Keratinocyte (primary cell): ENCODE data around the gene LRRC73. TPM values are rescaled to one million over a fixed set of nuclear protein-coding genes. Genes with fewer than 3 reads are reported as not detected.

Experiments used
- DNase-seq: peaks from one replicate; pipeline ENCODE4 v3.0.0-alpha.2; 2011; ENCODE audit warnings: low read depth, missing footprints, low spot score
- FAIRE-seq: peaks from 2 replicates; lab custom pipeline; 2011; peaks lifted over from hg19 to GRCh38; lab: Jason Lieb, UNC
- H2AFZ ChIP-seq: 2 replicates; pipeline ENCODE4 v1.6.0; 2012; ENCODE audit warnings: low read length, control low read depth, inconsistent platforms; ENCODE audit not compliant: control insufficient read depth
- H3K27ac ChIP-seq: 2 replicates; pipeline ENCODE4 v1.5.1; 2011; ENCODE audit warnings: low read length; ENCODE audit not compliant: control insufficient read depth, insufficient read depth
- H3K27me3 ChIP-seq: 3 replicates; pipeline ENCODE4 v1.6.0; 2011; ENCODE audit warnings: low read length; ENCODE audit not compliant: control insufficient read depth, insufficient read depth; ENCODE audit errors: extremely low read depth
- H3K36me3 ChIP-seq, 2 experiments: 2 replicates in 1 of 2; 3 replicates in 1 of 2; pipeline ENCODE4 v1.5.1; 2011; ENCODE audit warnings: low read length in 2 of 2, mild to moderate bottlenecking in 1 of 2; ENCODE audit not compliant: control insufficient read depth in 2 of 2, insufficient read depth in 2 of 2; ENCODE audit errors: extremely low read depth in 1 of 2
- H3K4me1 ChIP-seq: 3 replicates; pipeline ENCODE4 v1.5.1; 2011; ENCODE audit warnings: low read length; ENCODE audit not compliant: control insufficient read depth, insufficient read depth; ENCODE audit errors: extremely low read depth
- H3K4me2 ChIP-seq: 3 replicates; pipeline ENCODE4 v1.6.0; 2011; ENCODE audit warnings: low read depth, low read length; ENCODE audit not compliant: control insufficient read depth, insufficient read depth; ENCODE audit errors: extremely low read depth
- H3K4me3 ChIP-seq, 3 experiments: fragments of 200-600 bp in 1 of 3; sonication (generic) in 1 of 3; 2 replicates in 2 of 3; 3 replicates in 1 of 3; pipeline ENCODE4 v1.5.1; 2011 to 2016; ENCODE audit warnings: low read length in 3 of 3, mild to moderate bottlenecking in 3 of 3, control low read depth in 2 of 3, inconsistent platforms in 1 of 3, low read depth in 1 of 3, mixed read lengths in 1 of 3, mixed run types in 1 of 3, moderate library complexity in 1 of 3; ENCODE audit not compliant: control insufficient read depth in 2 of 3, insufficient read depth in 2 of 3; ENCODE audit errors: extremely low read depth in 1 of 3
- H3K79me2 ChIP-seq: 2 replicates; pipeline ENCODE4 v1.6.0; 2012; ENCODE audit warnings: low read length; ENCODE audit not compliant: control insufficient read depth, insufficient read depth
- H3K9ac ChIP-seq: 3 replicates; pipeline ENCODE4 v1.6.0; 2011; ENCODE audit warnings: low read length; ENCODE audit not compliant: control insufficient read depth, insufficient read depth; ENCODE audit errors: extremely low read depth
- H3K9me1 ChIP-seq: 3 replicates; pipeline ENCODE4 v1.6.0; 2011; ENCODE audit warnings: low read length; ENCODE audit not compliant: control insufficient read depth, insufficient read depth; ENCODE audit errors: extremely low read depth
- H3K9me3 ChIP-seq: 2 replicates; pipeline ENCODE4 v1.5.1; 2012; ENCODE audit warnings: low read depth, low read length; ENCODE audit not compliant: control insufficient read depth
- H4K20me1 ChIP-seq: 3 replicates; pipeline ENCODE4 v1.6.0; 2011; ENCODE audit warnings: low read length; ENCODE audit not compliant: control insufficient read depth, insufficient read depth; ENCODE audit errors: extremely low read depth
- EZH2 ChIP-seq: IDR thresholded peaks from one replicate; pipeline ENCODE4 v1.6.1; 2012; ENCODE audit warnings: inconsistent platforms, mild to moderate bottlenecking, low read length, moderate library complexity
- dilution Hi-C: fragments of 300-500 bp; cut with MboI; formaldehyde crosslinking; loops from one replicate; pipeline ENCODE4 v1.7.0; 2020; ENCODE audit warnings: low sequenced_read_pairs; ENCODE audit not compliant: extremely low pct_ligation_motif_present
- polyA plus RNA-seq, 5 experiments: library from polyadenylated mRNA; depleted of rRNA in 3 of 5; stranded (reverse) in 3 of 5; stranded (forward) in 1 of 5; unstranded in 1 of 5; fragments of >200 nt; gene quantifications; 1 replicate in 1 of 5; 2 replicates in 3 of 5; 3 replicates in 1 of 5; pipeline versions ENCODE4 v1.2.1 to v1.2.3, GENCODE V29; 2011 to 2012; ENCODE audit warnings: missing spikeins in 2 of 5, low read depth in 1 of 5, low replicate concordance in 1 of 5
- TF ChIP-seq, protein P1 (sequence below), 3 experiments: IDR thresholded peaks in 1 of 3; conservative IDR thresholded peaks in 1 of 3; optimal IDR thresholded peaks in 1 of 3; 2 replicates in 2 of 3; 3 replicates in 1 of 3; pipeline versions ENCODE3 to v1.5.1; 2011; ENCODE audit warnings: low read length in 3 of 3, mild to moderate bottlenecking in 3 of 3, moderate library complexity in 2 of 3, control low read depth in 1 of 3, inconsistent platforms in 1 of 3; ENCODE audit not compliant: insufficient read depth in 2 of 3; ENCODE audit errors: extremely low read depth in 1 of 3

LRRC73 gene
- polyA plus RNA-seq, 1 donor (not counting 4 experiments of a cell fraction or from before 2014, with no cell fraction given) = 0.16 TPM

DNA sequence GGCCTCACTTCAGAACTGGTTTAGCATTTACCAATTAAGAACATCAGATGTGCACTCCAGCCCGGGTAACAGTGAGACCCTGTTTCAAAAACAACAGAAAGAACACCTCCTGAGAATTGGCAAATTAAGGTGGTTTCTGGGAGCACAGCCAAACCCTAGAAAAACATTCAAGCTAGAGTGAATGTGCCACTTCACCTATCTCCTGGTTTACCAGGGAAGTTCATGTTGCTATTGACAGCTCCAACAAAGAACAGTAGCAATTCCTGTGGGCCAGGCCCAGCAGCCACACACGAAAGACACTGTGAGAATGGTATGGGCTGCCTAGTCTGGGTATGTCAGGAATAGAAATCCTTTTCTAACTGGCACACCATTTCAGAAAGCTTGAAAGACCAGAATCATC, 11.7 kb upstream of the LRRC73 start:
- no peak overlapping the region for H3K4me3 ChIP-seq
- FAIRE-seq (no peak), DNase-seq (no peak)
- H3K9ac ChIP-seq = no peak overlapping the region
- peaks cover 20% of the 10 kb centered on the region for H3K4me1 ChIP-seq
- dilution Hi-C loops = no loop called here
- no peak for TF ChIP-seq EZH2
- TF ChIP-seq, protein P1, sequence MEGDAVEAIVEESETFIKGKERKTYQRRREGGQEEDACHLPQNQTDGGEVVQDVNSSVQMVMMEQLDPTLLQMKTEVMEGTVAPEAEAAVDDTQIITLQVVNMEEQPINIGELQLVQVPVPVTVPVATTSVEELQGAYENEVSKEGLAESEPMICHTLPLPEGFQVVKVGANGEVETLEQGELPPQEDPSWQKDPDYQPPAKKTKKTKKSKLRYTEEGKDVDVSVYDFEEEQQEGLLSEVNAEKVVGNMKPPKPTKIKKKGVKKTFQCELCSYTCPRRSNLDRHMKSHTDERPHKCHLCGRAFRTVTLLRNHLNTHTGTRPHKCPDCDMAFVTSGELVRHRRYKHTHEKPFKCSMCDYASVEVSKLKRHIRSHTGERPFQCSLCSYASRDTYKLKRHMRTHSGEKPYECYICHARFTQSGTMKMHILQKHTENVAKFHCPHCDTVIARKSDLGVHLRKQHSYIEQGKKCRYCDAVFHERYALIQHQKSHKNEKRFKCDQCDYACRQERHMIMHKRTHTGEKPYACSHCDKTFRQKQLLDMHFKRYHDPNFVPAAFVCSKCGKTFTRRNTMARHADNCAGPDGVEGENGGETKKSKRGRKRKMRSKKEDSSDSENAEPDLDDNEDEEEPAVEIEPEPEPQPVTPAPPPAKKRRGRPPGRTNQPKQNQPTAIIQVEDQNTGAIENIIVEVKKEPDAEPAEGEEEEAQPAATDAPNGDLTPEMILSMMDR (optimal IDR thresholded peaks at IDR 0.05 in 1 of 3, IDR thresholded peaks at IDR 0.05 in 1 of 3, conservative IDR thresholded peaks at IDR 0.05 in 1 of 3; ENCODE audit: extremely low read depth in 1 of 3, insufficient read depth in 2 of 3, low read length in 3 of 3) = no peak
- H3K79me2 ChIP-seq = peaks cover 33% of the 10 kb centered on the region
- no peaks in the 10 kb centered on the region for H3K9me3 ChIP-seq
- peaks cover 12% of the 10 kb centered on the region for H4K20me1 ChIP-seq
- no peak overlapping the region for H3K27ac ChIP-seq
- peaks cover 3% of the 10 kb centered on the region for H3K9me1 ChIP-seq
- no peak overlapping the region for H2AFZ ChIP-seq
- no peak overlapping the region for H3K4me2 ChIP-seq
- peaks cover 44 to 75% of the 10 kb centered on the region in 2 experiments for H3K36me3 ChIP-seq
- no peaks in the 10 kb centered on the region for H3K27me3 ChIP-seq

- peaks cover 30% of the 10 kb centered on the region for H3K4me1 ChIP-seq
- no peak overlapping the region for H3K4me3 ChIP-seq
- peaks cover 37 to 68% of the 10 kb centered on the region in 2 experiments for H3K36me3 ChIP-seq
- FAIRE-seq = no peak
- H2AFZ ChIP-seq = no peak overlapping the region
- peaks cover 14% of the 10 kb centered on the region for H4K20me1 ChIP-seq
- peaks cover 8% of the 10 kb centered on the region for H3K9me1 ChIP-seq
- H3K4me2 ChIP-seq = no peak overlapping the region
- TF ChIP-seq, protein P1 (optimal IDR thresholded peaks at IDR 0.05 in 1 of 3, IDR thresholded peaks at IDR 0.05 in 1 of 3, conservative IDR thresholded peaks at IDR 0.05 in 1 of 3; ENCODE audit: extremely low read depth in 1 of 3, insufficient read depth in 2 of 3, low read length in 3 of 3) = no peak
- no peak for TF ChIP-seq EZH2
- dilution Hi-C loops = no loop called here
- no peaks in the 10 kb centered on the region for H3K9me3 ChIP-seq
- H3K27ac ChIP-seq = no peak overlapping the region
- no peak for DNase-seq
- no peaks in the 10 kb centered on the region for H3K27me3 ChIP-seq
- H3K79me2 ChIP-seq = peaks cover 49% of the 10 kb centered on the region
- no peak overlapping the region for H3K9ac ChIP-seq
These were observed 10.0 kb upstream of the LRRC73 start for GRCh38 chr6:43520097-43520496.
